ENCODE data around the gene CDK6. TPM values are rescaled to one million over a fixed set of nuclear protein-coding genes. Genes with fewer than 3 reads are reported as not detected.

CDK6 gene
- total RNA-seq, 1 experiment from 2014 or later, result 175 TPM

DNA sequence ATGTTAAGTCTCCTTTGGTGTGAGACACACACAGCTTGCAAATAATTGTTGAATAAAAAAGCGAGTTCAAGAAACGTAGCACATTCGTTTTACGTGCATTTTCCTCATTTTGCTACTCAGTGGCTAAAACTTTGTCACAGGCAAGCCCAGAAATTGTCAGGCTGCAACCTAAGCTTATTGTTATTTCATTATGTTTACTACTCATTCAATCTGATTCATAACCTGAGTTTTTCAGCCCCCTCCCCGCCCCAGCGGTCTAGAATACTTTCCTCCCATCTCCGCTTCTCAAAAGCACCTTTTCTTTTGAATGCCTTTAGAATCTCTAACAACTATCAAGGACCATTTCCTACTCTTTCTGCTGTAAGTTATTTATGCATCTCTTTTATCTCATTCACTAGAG lies 247.3 kb downstream of the CDK6 start:
- no peaks in the 10 kb centered on the region; the same call in 1 of the 2 replicates for H3K36me3 ChIP-seq (ENCODE audit: control insufficient read depth, insufficient read depth, low read length)
- TF ChIP-seq CTCF (IDR thresholded peaks at IDR 0.05; ENCODE audit: insufficient read depth in 1 of 2, low read depth in 1 of 2, low read length in 1 of 2, severe bottlenecking in 1 of 2, unreplicated experiment in 1 of 2), result no peak
- Mint-ChIP-seq H3K9me3 (ENCODE audit: unreplicated experiment) (no peaks in the 10 kb centered on the region), H3K4me3 (ENCODE audit: unreplicated experiment) (peak overlapping the region; percentile 99), H3K4me1 (ENCODE audit: low read depth, unreplicated experiment) (peaks cover 19% of the 10 kb centered on the region), H3K27me3 (ENCODE audit: insufficient read depth, unreplicated experiment) (no peaks in the 10 kb centered on the region), H3K36me3 (ENCODE audit: insufficient read depth, unreplicated experiment) (peaks cover 26% of the 10 kb centered on the region), H3K27ac (ENCODE audit: unreplicated experiment) (peak overlapping the region; percentile 99)
- no peaks in the 10 kb centered on the region for H3K9me3 ChIP-seq
- TSS peak; percentile 45 for BruUV-seq (replicated peaks)
- CTCF ChIA-PET, result no interaction called here
- H3K27me3 ChIP-seq (replicated peaks; ENCODE audit: control insufficient read depth, insufficient read depth, low read length), result no peaks in the 10 kb centered on the region
- H3K4me3 ChIP-seq (ENCODE audit: low read depth, low read length), result peak overlapping the region; percentile 83
- no peak for DNase-seq
- POLR2A ChIA-PET, result interaction anchor here (2.0 kb wide), 1 partner anchor 60 kb away, joined by 9 read pairs; the partner anchor contains the start of genes PEX1 and RBM48
- intact Hi-C loops (cut with micrococcal nuclease; ENCODE audit: unreplicated experiment), result no loop called here
- H3K4me1 ChIP-seq, result peaks cover 23% of the 10 kb centered on the region

DNA sequence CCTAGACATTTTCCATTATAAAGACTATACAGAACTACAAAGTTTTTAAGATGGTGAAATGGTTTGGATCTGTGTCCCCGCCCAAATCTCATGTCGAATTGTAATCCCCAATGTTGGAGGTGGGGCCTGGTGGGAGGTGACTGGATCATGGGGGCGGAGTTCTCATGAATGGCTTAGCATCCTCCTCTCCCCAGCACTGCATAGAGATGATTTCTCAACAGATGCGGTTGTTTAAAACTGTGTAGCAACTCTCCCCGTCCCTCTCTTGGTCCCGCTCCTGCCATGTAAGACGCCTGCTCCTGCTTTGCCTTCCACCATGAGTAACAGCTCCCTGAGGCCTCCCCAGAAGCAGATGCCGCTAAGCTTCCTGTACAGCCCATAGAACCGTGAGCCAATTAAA lies 247.8 kb downstream of the CDK6 start:
- intact Hi-C loops (cut with micrococcal nuclease; ENCODE audit: unreplicated experiment), result no loop called here
- ChIA-PET CTCF (no interaction called here), POLR2A (interaction anchor here (2.0 kb wide), 1 partner anchor 60 kb away, joined by 9 read pairs; the partner anchor contains the start of genes PEX1 and RBM48)
- peak overlapping the region; percentile 99 for H3K4me3 Mint-ChIP-seq (ENCODE audit: unreplicated experiment)
- no TSS peak for BruUV-seq (replicated peaks)
- peaks cover 19% of the 10 kb centered on the region for H3K4me1 Mint-ChIP-seq (ENCODE audit: low read depth, unreplicated experiment)
- DNase-seq, result no peak
- no peaks in the 10 kb centered on the region for H3K9me3 Mint-ChIP-seq (ENCODE audit: unreplicated experiment)
- no peak overlapping the region; the same call in 1 of the 2 replicates for H3K4me3 ChIP-seq (ENCODE audit: low read depth, low read length)
- H3K4me1 ChIP-seq, result peaks cover 23% of the 10 kb centered on the region
- H3K27me3 ChIP-seq (replicated peaks; ENCODE audit: control insufficient read depth, insufficient read depth, low read length), result no peaks in the 10 kb centered on the region
- no peaks in the 10 kb centered on the region for H3K9me3 ChIP-seq
- no peaks in the 10 kb centered on the region for H3K27me3 Mint-ChIP-seq (ENCODE audit: insufficient read depth, unreplicated experiment)
- no peak for TF ChIP-seq CTCF (IDR thresholded peaks at IDR 0.05; ENCODE audit: insufficient read depth in 1 of 2, low read depth in 1 of 2, low read length in 1 of 2, severe bottlenecking in 1 of 2, unreplicated experiment in 1 of 2)
- H3K36me3 Mint-ChIP-seq (ENCODE audit: insufficient read depth, unreplicated experiment), result peaks cover 26% of the 10 kb centered on the region
- H3K36me3 ChIP-seq (ENCODE audit: control insufficient read depth, insufficient read depth, low read length), result no peaks in the 10 kb centered on the region; the same call in 1 of the 2 replicates
- H3K27ac Mint-ChIP-seq (ENCODE audit: unreplicated experiment), result no peak overlapping the region

DNA sequence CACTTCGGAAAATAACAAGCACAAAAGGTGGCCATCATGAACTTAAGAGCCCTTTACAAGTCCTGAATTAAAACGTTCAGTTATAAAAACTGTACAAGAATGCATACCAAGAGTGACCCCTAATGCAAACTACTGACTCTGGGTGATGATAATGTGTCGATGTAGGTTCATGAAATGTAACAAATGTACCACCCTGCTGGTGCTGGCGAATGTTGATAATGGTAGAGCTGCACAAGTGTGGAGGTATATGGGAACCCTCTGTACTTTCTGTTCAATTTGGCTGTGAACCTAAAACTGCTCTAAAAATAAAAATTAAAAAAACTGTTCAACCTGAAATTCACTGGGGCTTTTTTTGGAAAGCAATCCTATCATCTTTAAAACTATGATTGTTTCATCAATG lies 249.5 kb downstream of the CDK6 start:
- peaks cover 23% of the 10 kb centered on the region for H3K4me1 ChIP-seq
- H3K27me3 Mint-ChIP-seq (ENCODE audit: insufficient read depth, unreplicated experiment), result no peaks in the 10 kb centered on the region
- no peak overlapping the region for H3K27ac Mint-ChIP-seq (ENCODE audit: unreplicated experiment)
- no peak for TF ChIP-seq CTCF (IDR thresholded peaks at IDR 0.05; ENCODE audit: insufficient read depth in 1 of 2, low read depth in 1 of 2, low read length in 1 of 2, severe bottlenecking in 1 of 2, unreplicated experiment in 1 of 2)
- H3K36me3 Mint-ChIP-seq (ENCODE audit: insufficient read depth, unreplicated experiment), result peaks cover 26% of the 10 kb centered on the region
- ChIA-PET POLR2A (no interaction called here), CTCF (no interaction called here)
- no peak for DNase-seq
- no TSS peak for BruUV-seq (replicated peaks)
- no peaks in the 10 kb centered on the region; the same call in 1 of the 2 replicates for H3K36me3 ChIP-seq (ENCODE audit: control insufficient read depth, insufficient read depth, low read length)
- H3K27me3 ChIP-seq (replicated peaks; ENCODE audit: control insufficient read depth, insufficient read depth, low read length), result no peaks in the 10 kb centered on the region
- peaks cover 19% of the 10 kb centered on the region for H3K4me1 Mint-ChIP-seq (ENCODE audit: low read depth, unreplicated experiment)
- intact Hi-C loops (cut with micrococcal nuclease; ENCODE audit: unreplicated experiment), result no loop called here
- peaks cover 9% of the 10 kb centered on the region for H3K9me3 Mint-ChIP-seq (ENCODE audit: unreplicated experiment)
- H3K4me3 Mint-ChIP-seq (ENCODE audit: unreplicated experiment), result no peak overlapping the region
- no peak overlapping the region for H3K4me3 ChIP-seq (ENCODE audit: low read depth, low read length)
- H3K9me3 ChIP-seq, result no peaks in the 10 kb centered on the region
